Heart left ventricle (tissue), 16 donors: ENCODE data around the gene CYP11A1. TPM values are rescaled to one million over a fixed set of nuclear protein-coding genes. Genes with fewer than 3 reads are reported as not detected.

Source experiments
- ATAC-seq, 4 donors: fragments of 200-7000 bp; cut with Tn5 transposase; one replicate each; pipeline ENCODE4 v1.9.1; 2020 to 2022; ENCODE audit warnings: moderate library complexity in 4 of 4, mild to moderate bottlenecking in 3 of 4, moderate number of reproducible peaks in 1 of 4
- DNase-seq, 5 donors: peaks; one replicate each; pipeline ENCODE4 v3.0.0-alpha.2; 2020
- H3K27ac ChIP-seq, 12 donors: fragments of 200-600 bp; sonication (generic) in 4 of 12; one replicate each; pipeline versions ENCODE4 v1.5.0 to v1.8.0; 2016 to 2022; ENCODE audit warnings: mild to moderate bottlenecking in 2 of 12
- H3K27me3 ChIP-seq, 9 donors: fragments of 200-600 bp; sonication (generic) in 2 of 9; one replicate each; pipeline versions ENCODE4 v1.5.1 to v1.8.0; 2016 to 2022; ENCODE audit warnings: mild to moderate bottlenecking in 3 of 9
- H3K36me3 ChIP-seq, 9 donors: fragments of 200-600 bp; sonication (generic) in 2 of 9; one replicate each; pipeline versions ENCODE4 v1.5.0 to v1.8.0; 2018 to 2022; ENCODE audit warnings: mild to moderate bottlenecking in 2 of 9
- H3K4me1 ChIP-seq, 12 donors: fragments of 200-600 bp; sonication (generic) in 4 of 12; one replicate each; pipeline versions ENCODE4 v1.5.0 to v1.8.0; 2016 to 2022; ENCODE audit warnings: mild to moderate bottlenecking in 3 of 12
- H3K4me3 ChIP-seq, 12 donors: fragments of 200-600 bp; sonication (generic) in 4 of 12; one replicate each; pipeline versions ENCODE4 v1.5.0 to v1.8.0; 2017 to 2022; ENCODE audit warnings: mild to moderate bottlenecking in 9 of 12, moderate library complexity in 4 of 12
- H3K9me3 ChIP-seq, 12 donors: fragments of 200-600 bp; sonication (generic) in 4 of 12; one replicate each; pipeline versions ENCODE4 v1.5.0 to v1.8.0; 2016 to 2022; ENCODE audit warnings: mild to moderate bottlenecking in 1 of 12
- POLR2A ChIP-seq, 2 donors: fragments of 450-650 bp; IDR thresholded peaks; one replicate each; pipeline ENCODE4 v1.6.1; 2017; ENCODE audit warnings: antibody characterized with exemption in 2 of 2, mild to moderate bottlenecking in 2 of 2, moderate library complexity in 2 of 2
- WGBS, 4 donors: extraction: QIAGEN DNeasy Blood & Tissue Kit in 2 of 4; methylation state at CpG; one replicate each; pipeline versions ENCODE4 v1.1.5 to v1.1.7; 2013 to 2018; 5-methylcytosine and 5-hydroxymethylcytosine counted together
- intact Hi-C, 10 donors: fragments of 100-400 bp; cut with DNase I; formaldehyde crosslinking; loops; one replicate each; pipeline versions ENCODE4 v1.11.1 to v1.14.2; 2022
- polyA plus RNA-seq, 2 donors: library from polyadenylated mRNA; stranded (reverse); fragments of 200-250 nt; gene quantifications; one replicate each; pipeline ENCODE4 v1.2.3, GENCODE V29; 2013
- total RNA-seq, 9 donors: library from RNA; depleted of rRNA in 2 of 9; stranded (reverse); fragments of >200 nt in 2 of 9; fragmentation: NEBNext Ultra II Directional in 3 of 9; extraction: Animal tissue kit (Norgen Biotek cat#: 25700) in 3 of 9; gene quantifications; one replicate each; pipeline versions ENCODE4 v1.1.0 to v1.2.4, GENCODE V29; 2016 to 2023
- TF ChIP-seq, protein P1 (sequence below), 12 donors: fragments of 200-600 bp; sonication (generic) in 4 of 12; IDR thresholded peaks; one replicate each; pipeline versions ENCODE4 v1.5.0 to v1.8.0; 2018 to 2022; ENCODE audit warnings: antibody characterized with exemption in 12 of 12, mild to moderate bottlenecking in 5 of 12
- donor health status: ischemic (EF 13 %, LVEDD 7.1; RV severe dilation, severe dysfunction).
- donor health status: healthy with polysubstance abuse.
- donor health status: DM: no; HTN: yes; CAD: no.
- donor health status: DM: no; HTN: no; CAD: no.
- donor health status: ischemic (EF 25% LVEDD 6.9; RV normal size, moderate dysfunction).
- donor health status: ischemic (EF 25% LVEDD 5.7; RV mildly dilated, moderate dysfunction).
- donor health status: healthy.
- donor health status: DM: yes; HTN: yes; CAD: no.
- donor health status: ischemic (EF 35%, LVEDD 5.7; RV mildly dilated, moderate dysfunction).
- donor health status: nonischemic (EF 11% LVEDD 7.7; RV severe dilation, severe dysfunction).
- donor health status: DM: yes; HTN: yes; CAD: no.
- donor health status: PGD.
- donor health status: ischemic (EF 29% LVEDD 5.4; RV normal size, mild dysfunction).
- donor health status: nonischemic (EF 23%, LVEDD 6.1; RV moderate dilation, normal function).

CYP11A1 gene
- total and polyA plus RNA-seq, 11 donors: 0.07 to 3.4 (median 0.87) TPM

- intact Hi-C loops: no loop called here
- no peaks in the 10 kb centered on the region for H3K27me3 ChIP-seq
- H3K27ac ChIP-seq: no peak overlapping the region
- peaks cover 0 to 52% (median 10%) of the 10 kb centered on the region in 12 donors for H3K4me1 ChIP-seq
- 68 to 80% (median 75%) methylated on average over 8 to 11 of the region's 11 CpGs for WGBS, 4 donors
- no peaks in the 10 kb centered on the region for H3K9me3 ChIP-seq
- H3K36me3 ChIP-seq: no peaks in the 10 kb centered on the region
- H3K4me3 ChIP-seq: no peak overlapping the region
- DNase-seq (no peak), ATAC-seq (no peak)
- TF ChIP-seq POLR2A (IDR thresholded peaks at IDR 0.05): no peak
These were observed 33.7 kb upstream of the CYP11A1 start for GRCh38 chr15:74400915-74401757.

GRCh38 chr15:74400313-74400860, 32.9 kb upstream of the CYP11A1 start:
- H3K27ac ChIP-seq: peak overlapping the region in 1 of 12 donors; percentile 32
- WGBS, 4 donors: 87 to 93% (median 90%) methylated on average over 9 to 10 of the region's 10 CpGs
- no peak for ATAC-seq
- no peaks in the 10 kb centered on the region for H3K27me3 ChIP-seq
- no peaks in the 10 kb centered on the region for H3K36me3 ChIP-seq
- no peak for DNase-seq
- no peaks in the 10 kb centered on the region for H3K9me3 ChIP-seq
- H3K4me3 ChIP-seq: no peak overlapping the region
- TF ChIP-seq POLR2A (IDR thresholded peaks at IDR 0.05): no peak
- TF ChIP-seq, protein P1, sequence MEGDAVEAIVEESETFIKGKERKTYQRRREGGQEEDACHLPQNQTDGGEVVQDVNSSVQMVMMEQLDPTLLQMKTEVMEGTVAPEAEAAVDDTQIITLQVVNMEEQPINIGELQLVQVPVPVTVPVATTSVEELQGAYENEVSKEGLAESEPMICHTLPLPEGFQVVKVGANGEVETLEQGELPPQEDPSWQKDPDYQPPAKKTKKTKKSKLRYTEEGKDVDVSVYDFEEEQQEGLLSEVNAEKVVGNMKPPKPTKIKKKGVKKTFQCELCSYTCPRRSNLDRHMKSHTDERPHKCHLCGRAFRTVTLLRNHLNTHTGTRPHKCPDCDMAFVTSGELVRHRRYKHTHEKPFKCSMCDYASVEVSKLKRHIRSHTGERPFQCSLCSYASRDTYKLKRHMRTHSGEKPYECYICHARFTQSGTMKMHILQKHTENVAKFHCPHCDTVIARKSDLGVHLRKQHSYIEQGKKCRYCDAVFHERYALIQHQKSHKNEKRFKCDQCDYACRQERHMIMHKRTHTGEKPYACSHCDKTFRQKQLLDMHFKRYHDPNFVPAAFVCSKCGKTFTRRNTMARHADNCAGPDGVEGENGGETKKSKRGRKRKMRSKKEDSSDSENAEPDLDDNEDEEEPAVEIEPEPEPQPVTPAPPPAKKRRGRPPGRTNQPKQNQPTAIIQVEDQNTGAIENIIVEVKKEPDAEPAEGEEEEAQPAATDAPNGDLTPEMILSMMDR (IDR thresholded peaks at IDR 0.05): no peak
- H3K4me1 ChIP-seq: peaks cover 0 to 52% (median 10%) of the 10 kb centered on the region in 12 donors
- intact Hi-C loops: no loop called here

GRCh38 chr15:74399511-74400312, 32.3 kb upstream of the CYP11A1 start:
- H3K27ac ChIP-seq: peak overlapping the region in 1 of 12 donors; percentile 32
- intact Hi-C loops: no loop called here
- ATAC-seq (no peak), DNase-seq (no peak)
- TF ChIP-seq, protein P1 (IDR thresholded peaks at IDR 0.05): no peak
- no peak for TF ChIP-seq POLR2A (IDR thresholded peaks at IDR 0.05)
- H3K4me3 ChIP-seq: no peak overlapping the region
- no peaks in the 10 kb centered on the region for H3K9me3 ChIP-seq
- no peaks in the 10 kb centered on the region for H3K27me3 ChIP-seq
- WGBS, 4 donors: 36 to 50% (median 46%) methylated on average over 4 to 5 of the region's 5 CpGs
- H3K4me1 ChIP-seq: peaks cover 0 to 52% (median 10%) of the 10 kb centered on the region in 12 donors
- no peaks in the 10 kb centered on the region for H3K36me3 ChIP-seq

- WGBS, 4 donors: 91 to 93% (median 92%) methylated on average over 3 of the region's 3 CpGs
- H3K36me3 ChIP-seq: no peaks in the 10 kb centered on the region
- no peaks in the 10 kb centered on the region for H3K9me3 ChIP-seq
- H3K4me1 ChIP-seq: peaks cover 0 to 48% (median 8%) of the 10 kb centered on the region in 12 donors
- no peak for DNase-seq
- H3K4me3 ChIP-seq: no peak overlapping the region
- TF ChIP-seq, protein P1 (IDR thresholded peaks at IDR 0.05): no peak
- no peak for TF ChIP-seq POLR2A (IDR thresholded peaks at IDR 0.05)
- no peaks in the 10 kb centered on the region for H3K27me3 ChIP-seq
- intact Hi-C loops: no loop called here
- no peak overlapping the region for H3K27ac ChIP-seq
- no peak for ATAC-seq
These were observed 31.7 kb upstream of the CYP11A1 start for GRCh38 chr15:74399100-74399499.
